ENCODE results near the gene PTP4A2. TPM values are rescaled to one million over a fixed set of nuclear protein-coding genes. Genes with fewer than 3 reads are reported as not detected.

The PTP4A2 gene
- total RNA-seq, 1 donor from 2014 or later: 189 TPM

GRCh38 chr1:31912839-31913239, 25.3 kb downstream of the PTP4A2 start:
- no peaks in the 10 kb centered on the region for H3K4me1 Mint-ChIP-seq
- TF ChIP-seq, protein P1, sequence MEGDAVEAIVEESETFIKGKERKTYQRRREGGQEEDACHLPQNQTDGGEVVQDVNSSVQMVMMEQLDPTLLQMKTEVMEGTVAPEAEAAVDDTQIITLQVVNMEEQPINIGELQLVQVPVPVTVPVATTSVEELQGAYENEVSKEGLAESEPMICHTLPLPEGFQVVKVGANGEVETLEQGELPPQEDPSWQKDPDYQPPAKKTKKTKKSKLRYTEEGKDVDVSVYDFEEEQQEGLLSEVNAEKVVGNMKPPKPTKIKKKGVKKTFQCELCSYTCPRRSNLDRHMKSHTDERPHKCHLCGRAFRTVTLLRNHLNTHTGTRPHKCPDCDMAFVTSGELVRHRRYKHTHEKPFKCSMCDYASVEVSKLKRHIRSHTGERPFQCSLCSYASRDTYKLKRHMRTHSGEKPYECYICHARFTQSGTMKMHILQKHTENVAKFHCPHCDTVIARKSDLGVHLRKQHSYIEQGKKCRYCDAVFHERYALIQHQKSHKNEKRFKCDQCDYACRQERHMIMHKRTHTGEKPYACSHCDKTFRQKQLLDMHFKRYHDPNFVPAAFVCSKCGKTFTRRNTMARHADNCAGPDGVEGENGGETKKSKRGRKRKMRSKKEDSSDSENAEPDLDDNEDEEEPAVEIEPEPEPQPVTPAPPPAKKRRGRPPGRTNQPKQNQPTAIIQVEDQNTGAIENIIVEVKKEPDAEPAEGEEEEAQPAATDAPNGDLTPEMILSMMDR (conservative IDR thresholded peaks at IDR 0.05): no peak
- no peak overlapping the region for H3K4me3 Mint-ChIP-seq
- H3K27me3 Mint-ChIP-seq (ENCODE audit: low read depth): no peaks in the 10 kb centered on the region
- no peak for DNase-seq (ENCODE audit: low read depth, low spot score)
- H3K36me3 Mint-ChIP-seq (ENCODE audit: low read depth): peaks cover 13% of the 10 kb centered on the region
- no peaks in the 10 kb centered on the region for H3K9me3 Mint-ChIP-seq
- H3K27ac Mint-ChIP-seq (ENCODE audit: unreplicated experiment): no peak overlapping the region

DNA sequence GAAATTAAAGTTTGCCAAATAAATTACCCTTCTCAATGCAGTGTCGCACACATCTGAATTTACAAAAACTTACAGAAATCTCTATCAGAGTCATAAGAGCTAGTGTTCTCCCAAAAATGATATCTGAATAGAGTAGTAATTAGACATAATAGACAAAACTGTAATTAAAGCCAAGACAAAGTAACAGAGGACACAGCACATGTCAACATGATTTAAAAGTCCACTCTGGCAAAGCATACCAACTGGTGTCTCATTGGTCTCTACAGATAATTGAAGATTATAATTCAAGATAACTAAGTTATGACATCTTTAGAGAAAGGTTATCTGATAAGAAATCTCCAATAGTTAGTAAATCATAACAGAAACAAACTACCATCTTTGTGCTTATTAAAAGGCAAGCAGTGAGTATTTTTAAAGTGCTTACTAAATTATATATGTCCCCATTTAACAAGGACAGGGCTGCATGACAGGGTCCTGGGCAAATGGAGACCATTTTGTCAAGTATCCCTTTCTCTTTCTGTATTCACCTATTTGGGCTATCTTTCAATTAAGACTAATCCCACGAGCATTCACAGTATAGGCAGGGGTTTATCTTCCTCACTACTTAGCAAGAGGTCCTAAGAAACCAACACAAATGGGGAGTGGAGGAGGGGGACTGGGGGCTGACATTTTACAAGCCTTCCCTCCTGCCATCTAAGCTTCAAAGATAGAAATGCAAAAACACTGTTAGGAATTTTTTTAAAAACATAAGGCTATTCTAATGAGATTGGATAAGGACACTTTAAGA, 26.0 kb downstream of the PTP4A2 start:
- no peak overlapping the region for H3K4me3 Mint-ChIP-seq
- H3K27ac Mint-ChIP-seq (ENCODE audit: unreplicated experiment): peak overlapping the region; percentile 62
- H3K4me1 Mint-ChIP-seq: no peaks in the 10 kb centered on the region
- no peak for DNase-seq (ENCODE audit: low read depth, low spot score)
- H3K27me3 Mint-ChIP-seq (ENCODE audit: low read depth): no peaks in the 10 kb centered on the region
- H3K36me3 Mint-ChIP-seq (ENCODE audit: low read depth): peaks cover 13% of the 10 kb centered on the region
- TF ChIP-seq, protein P1 (conservative IDR thresholded peaks at IDR 0.05): no peak
- H3K9me3 Mint-ChIP-seq: no peaks in the 10 kb centered on the region

- Mint-ChIP-seq H3K9me3 (no peaks in the 10 kb centered on the region), H3K27ac (ENCODE audit: unreplicated experiment) (no peak overlapping the region), H3K4me1 (no peaks in the 10 kb centered on the region), H3K27me3 (ENCODE audit: low read depth) (no peaks in the 10 kb centered on the region), H3K36me3 (ENCODE audit: low read depth) (peaks cover 15% of the 10 kb centered on the region), H3K4me3 (no peak overlapping the region)
- TF ChIP-seq, protein P1 (conservative IDR thresholded peaks at IDR 0.05): no peak
- DNase-seq (ENCODE audit: low read depth, low spot score): no peak
Observed at GRCh38 chr1:31910933-31911332, 27.2 kb downstream of the PTP4A2 start.

GRCh38 chr1:31909691-31910090, 28.5 kb downstream of the PTP4A2 start:
- no peaks in the 10 kb centered on the region for H3K27me3 Mint-ChIP-seq (ENCODE audit: low read depth)
- no peaks in the 10 kb centered on the region for H3K4me1 Mint-ChIP-seq
- TF ChIP-seq, protein P1 (conservative IDR thresholded peaks at IDR 0.05): no peak
- no peak for DNase-seq (ENCODE audit: low read depth, low spot score)
- peaks cover 20% of the 10 kb centered on the region for H3K36me3 Mint-ChIP-seq (ENCODE audit: low read depth)
- H3K9me3 Mint-ChIP-seq: no peaks in the 10 kb centered on the region
- H3K4me3 Mint-ChIP-seq: no peak overlapping the region
- H3K27ac Mint-ChIP-seq (ENCODE audit: unreplicated experiment): no peak overlapping the region

DNA sequence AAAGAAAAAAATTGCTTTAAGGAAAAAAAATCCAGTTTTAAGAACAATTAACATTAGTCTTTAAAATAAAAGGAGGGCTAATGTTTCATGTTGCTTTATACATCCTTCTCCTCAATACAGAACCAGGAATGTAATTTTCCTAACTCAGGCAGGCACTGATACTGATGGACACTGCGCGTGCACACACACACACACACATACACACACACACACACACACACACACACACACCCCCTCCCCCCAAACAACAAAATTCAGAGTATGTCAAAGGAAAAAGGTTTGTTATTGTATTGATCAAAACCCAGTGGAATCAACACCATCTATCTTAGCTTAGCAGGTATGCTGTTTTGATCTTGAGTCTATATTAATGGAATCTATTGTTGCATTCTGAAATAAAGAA, 31.6 kb downstream of the PTP4A2 start:
- peaks cover 18% of the 10 kb centered on the region for H3K36me3 Mint-ChIP-seq (ENCODE audit: low read depth)
- no peak for DNase-seq (ENCODE audit: low read depth, low spot score)
- peaks cover 5% of the 10 kb centered on the region for H3K9me3 Mint-ChIP-seq
- no peak overlapping the region for H3K27ac Mint-ChIP-seq (ENCODE audit: unreplicated experiment)
- TF ChIP-seq, protein P1 (conservative IDR thresholded peaks at IDR 0.05): no peak
- no peaks in the 10 kb centered on the region for H3K27me3 Mint-ChIP-seq (ENCODE audit: low read depth)
- no peaks in the 10 kb centered on the region for H3K4me1 Mint-ChIP-seq
- H3K4me3 Mint-ChIP-seq: no peak overlapping the region

Measured in neural crest cell (in vitro differentiated cells).